ENCODE results near the gene KIAA0825.
A peak's percentile ranks its signal among the peaks of the same experiment; 100 is the strongest.
"Not testable (repeated sequence)": the region's sequence is repeated elsewhere in the genome, so short reads cannot be mapped to it uniquely, and the experiment has no call there.

The KIAA0825 gene

GRCh38 chr5:94181895-94182294 lies 436.5 kb downstream of the KIAA0825 start:
- peak; percentile 7 for DNase-seq (ENCODE audit: low spot score)

GRCh38 chr5:94180761-94181160 lies 437.6 kb downstream of the KIAA0825 start:
- DNase-seq (ENCODE audit: low spot score) = no peak

- DNase-seq (ENCODE audit: low spot score) = no peak
These were observed 442.5 kb downstream of the KIAA0825 start for GRCh38 chr5:94175912-94176311.

- DNase-seq (ENCODE audit: low spot score) = peak; percentile 3
These were observed 443.5 kb downstream of the KIAA0825 start for GRCh38 chr5:94174748-94175411.

- no peak for DNase-seq (ENCODE audit: low spot score)
These were observed 445.3 kb downstream of the KIAA0825 start for GRCh38 chr5:94173100-94173499.

- not testable (repeated sequence) for DNase-seq (ENCODE audit: low spot score)
These were observed 447.3 kb downstream of the KIAA0825 start for GRCh38 chr5:94171070-94171469.

- DNase-seq (ENCODE audit: low spot score) = not testable (repeated sequence)
These were observed 448.2 kb downstream of the KIAA0825 start for GRCh38 chr5:94170158-94170557.

GRCh38 chr5:94168151-94168550 lies 450.3 kb downstream of the KIAA0825 start:
- no peak for DNase-seq (ENCODE audit: low spot score)

- no peak for DNase-seq (ENCODE audit: low spot score)
These were observed 456.6 kb downstream of the KIAA0825 start for GRCh38 chr5:94161801-94162200.

GRCh38 chr5:94159144-94159543 lies 459.3 kb downstream of the KIAA0825 start:
- no peak for DNase-seq (ENCODE audit: low spot score)

- no peak for DNase-seq (ENCODE audit: low spot score)
These were observed 460.5 kb downstream of the KIAA0825 start for GRCh38 chr5:94157704-94158539.

- DNase-seq (ENCODE audit: low spot score) = no peak
These were observed 463.7 kb downstream of the KIAA0825 start for GRCh38 chr5:94154672-94155071.

- no peak for DNase-seq (ENCODE audit: low spot score)
These were observed 464.5 kb downstream of the KIAA0825 start for GRCh38 chr5:94153736-94154450.

- not testable (repeated sequence) for DNase-seq (ENCODE audit: low spot score)
These were observed 474.8 kb downstream of the KIAA0825 start for GRCh38 chr5:94143621-94144020.

GRCh38 chr5:94140300-94140699 lies 478.1 kb downstream of the KIAA0825 start:
- no peak for DNase-seq (ENCODE audit: low spot score)

GRCh38 chr5:94130077-94130476 lies 488.3 kb downstream of the KIAA0825 start:
- DNase-seq (ENCODE audit: low spot score) = no peak

- DNase-seq (ENCODE audit: low spot score) = no peak
These were observed 493.3 kb downstream of the KIAA0825 start for GRCh38 chr5:94125107-94125506.

GRCh38 chr5:94116317-94116716 lies 502.1 kb downstream of the KIAA0825 start:
- not testable (repeated sequence) for DNase-seq (ENCODE audit: low spot score)

- no peak for DNase-seq (ENCODE audit: low spot score)
These were observed 505.3 kb downstream of the KIAA0825 start for GRCh38 chr5:94113087-94113486.

GRCh38 chr5:94111209-94112004 lies 507.0 kb downstream of the KIAA0825 start:
- DNase-seq (ENCODE audit: low spot score) = peak; percentile 98

GRCh38 chr5:94103514-94104245 lies 514.7 kb downstream of the KIAA0825 start:
- no peak for DNase-seq (ENCODE audit: low spot score)
